GM19099 (cell line): Measurements from ENCODE around the gene SH3RF3.

Experiments
- POLR2A ChIP-seq: IDR thresholded peaks from 3 replicates; pipeline ENCODE4 v1.6.1; 2011; ENCODE audit warnings: low read depth; ENCODE audit not compliant: insufficient read length; ENCODE audit errors: extremely low read depth

The SH3RF3 gene

GRCh38 chr2:109174626-109175349 is 45.8 kb downstream of the SH3RF3 start:
- TF ChIP-seq POLR2A: no peak

DNA sequence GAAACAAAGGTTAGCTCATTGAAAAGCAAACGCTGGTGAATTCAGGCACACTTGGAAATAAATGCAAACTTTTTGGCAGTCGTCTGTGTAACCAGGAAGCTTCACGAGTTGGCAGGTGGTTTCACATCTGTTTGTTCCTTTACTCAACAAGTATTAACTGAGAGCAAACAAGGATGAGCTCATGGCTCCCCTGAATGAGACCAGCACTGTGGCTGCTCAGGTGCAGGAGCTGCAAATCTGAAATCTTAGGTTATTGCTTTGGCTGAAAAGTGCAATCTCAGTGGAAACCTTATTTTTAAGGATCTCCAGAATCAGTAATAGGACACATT is 46.3 kb downstream of the SH3RF3 start:
- TF ChIP-seq POLR2A: no peak

DNA sequence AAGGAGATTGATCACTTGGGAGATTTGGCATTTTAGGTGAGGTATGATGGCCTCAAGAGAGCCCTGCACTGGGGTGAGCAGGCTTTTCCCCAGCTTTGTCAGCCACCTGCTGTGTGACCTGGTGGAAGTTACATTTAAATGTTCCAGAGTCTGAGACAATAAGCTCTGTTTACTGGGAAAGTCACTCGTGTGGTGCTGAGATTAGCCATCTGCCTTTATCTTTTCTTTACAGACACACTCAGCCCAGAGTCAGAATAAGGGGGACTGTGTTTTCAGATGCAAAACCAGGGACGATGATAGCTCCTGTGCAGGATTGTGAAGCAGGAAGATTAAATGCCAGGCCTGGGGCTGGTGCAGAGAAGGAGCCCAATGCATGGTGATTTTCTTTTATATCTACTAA is 47.9 kb downstream of the SH3RF3 start:
- TF ChIP-seq POLR2A: no peak

- TF ChIP-seq POLR2A: no peak
Observed at GRCh38 chr2:109177635-109178034, 48.6 kb downstream of the SH3RF3 start.

- no peak for TF ChIP-seq POLR2A
Observed at GRCh38 chr2:109178968-109179367, 50.0 kb downstream of the SH3RF3 start.

DNA sequence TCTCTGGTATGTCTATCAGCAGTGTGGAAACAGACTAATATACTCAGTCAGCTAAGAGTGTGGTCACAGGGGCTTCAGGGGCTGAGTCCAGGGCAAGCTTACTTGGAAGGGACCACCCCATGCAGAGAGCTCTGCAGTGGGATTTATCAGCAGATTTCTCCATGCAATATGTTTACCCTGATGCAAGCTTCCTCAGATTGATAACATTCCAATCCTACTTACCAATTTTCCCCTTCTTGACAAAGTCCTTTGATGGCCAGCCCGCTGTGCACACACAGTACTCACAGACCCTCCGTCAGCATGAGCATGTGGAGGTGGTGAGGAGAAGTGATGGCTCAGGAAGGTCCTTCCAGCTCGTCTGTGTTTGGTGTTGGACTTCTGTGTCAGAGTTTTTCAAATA is 51.8 kb downstream of the SH3RF3 start:
- no peak for TF ChIP-seq POLR2A

DNA sequence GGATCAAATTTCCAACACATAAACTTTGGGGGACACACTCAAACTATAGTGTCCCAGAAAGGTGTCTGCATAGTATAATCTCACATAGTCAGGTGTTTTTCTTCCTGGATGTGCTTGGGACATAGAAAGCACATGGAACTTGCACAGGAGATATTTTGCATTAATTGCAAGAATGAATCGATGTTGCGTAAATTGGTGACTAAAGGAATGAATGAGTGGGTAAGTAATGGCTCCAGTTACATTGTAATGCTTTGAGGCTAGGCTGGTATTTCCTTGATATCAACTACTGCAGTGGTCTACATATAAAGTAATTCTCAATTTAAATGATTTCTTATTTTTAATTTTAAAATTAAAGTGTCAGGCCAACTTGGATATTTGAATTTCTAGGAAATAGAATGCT is 53.4 kb downstream of the SH3RF3 start:
- no peak for TF ChIP-seq POLR2A

- TF ChIP-seq POLR2A: no peak
Observed at GRCh38 chr2:109183871-109184270, 54.9 kb downstream of the SH3RF3 start.

DNA sequence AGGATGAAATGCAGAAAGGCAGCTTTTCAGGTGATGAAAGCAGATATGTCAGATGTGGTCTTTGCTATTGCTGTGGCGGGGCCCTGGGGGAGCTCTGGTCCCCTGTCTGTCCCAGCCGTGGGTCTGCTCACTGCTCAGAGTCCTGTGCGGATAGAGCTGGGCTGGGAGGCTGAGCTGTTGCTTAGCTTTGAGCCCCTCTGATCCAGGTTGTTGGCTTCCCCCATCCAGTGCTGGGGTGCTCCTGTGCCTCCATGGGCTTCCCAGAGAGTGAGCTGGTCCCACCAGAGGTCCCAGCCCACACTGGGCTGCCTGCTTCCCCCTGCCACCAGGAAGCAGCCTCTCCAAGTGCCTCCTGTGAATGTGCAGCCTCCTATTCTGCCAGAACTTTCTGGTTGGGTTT is 55.4 kb downstream of the SH3RF3 start:
- no peak for TF ChIP-seq POLR2A

DNA sequence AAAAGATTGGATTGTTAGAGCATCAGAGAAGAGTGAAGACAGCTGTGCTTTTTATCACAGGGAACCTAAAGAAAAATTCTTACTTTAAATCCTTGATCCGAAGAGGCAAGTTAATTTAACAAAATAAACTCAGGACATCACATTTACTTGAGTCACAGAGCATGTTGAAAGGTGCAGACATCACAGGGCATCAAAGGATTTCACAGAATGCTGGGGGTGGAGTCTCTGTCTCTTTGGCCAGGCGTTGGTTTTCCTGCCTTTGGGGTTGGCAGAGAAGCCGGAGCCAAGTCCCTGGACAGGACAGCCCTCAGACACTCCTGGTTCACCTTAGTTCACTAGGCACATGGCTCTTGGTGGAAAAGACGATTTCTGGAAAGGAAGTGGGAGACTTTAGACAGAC is 56.3 kb downstream of the SH3RF3 start:
- no peak for TF ChIP-seq POLR2A

GRCh38 chr2:109185821-109186570 is 57.0 kb downstream of the SH3RF3 start:
- no peak for TF ChIP-seq POLR2A

- TF ChIP-seq POLR2A: no peak
Observed at GRCh38 chr2:109186656-109187250, 57.7 kb downstream of the SH3RF3 start.

- no peak for TF ChIP-seq POLR2A
Observed at GRCh38 chr2:109187711-109188495, 58.9 kb downstream of the SH3RF3 start.

GRCh38 chr2:109188496-109188890 is 59.5 kb downstream of the SH3RF3 start:
- TF ChIP-seq POLR2A: no peak

DNA sequence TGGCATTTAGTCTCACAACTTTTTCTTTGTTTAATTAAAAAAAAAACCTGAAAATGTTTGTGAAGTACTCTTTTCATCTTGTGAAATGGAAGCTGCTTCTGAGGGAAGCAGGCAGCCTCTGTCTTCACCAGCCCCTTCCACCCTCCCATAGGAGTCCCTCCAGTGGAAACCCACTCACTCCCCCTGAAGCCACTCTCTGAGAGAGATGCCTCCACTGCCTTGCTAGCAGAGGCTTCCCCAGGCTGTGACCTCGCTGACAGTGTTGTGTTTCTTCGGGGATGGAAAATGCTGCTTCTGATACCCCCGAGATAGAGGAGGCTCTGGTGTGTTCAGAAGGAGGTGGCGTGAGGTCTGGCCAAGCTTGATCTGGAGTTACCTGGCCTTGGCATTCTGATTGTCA is 59.9 kb downstream of the SH3RF3 start:
- no peak for TF ChIP-seq POLR2A

- no peak for TF ChIP-seq POLR2A
Observed at GRCh38 chr2:109189751-109190150, 60.7 kb downstream of the SH3RF3 start.
